Measurements from ENCODE around the gene MED13L.

The MED13L gene

GRCh38 chr12:116152268-116152667 is 125.2 kb downstream of the MED13L start:
- Histone ChIP-seq H3K27ac (ENCODE audit: poor library complexity, severe bottlenecking) (no peak overlapping the region), H3K27me3 (ENCODE audit: insufficient read depth, poor library complexity, severe bottlenecking) (no peaks in the 10 kb centered on the region), H3K9me3 (ENCODE audit: severe bottlenecking) (no peaks in the 10 kb centered on the region), H3K4me1 (ENCODE audit: insufficient read depth, poor library complexity, severe bottlenecking) (no peaks in the 10 kb centered on the region), H3K4me3 (ENCODE audit: severe bottlenecking) (no peak overlapping the region), H3K36me3 (ENCODE audit: low read depth) (no peaks in the 10 kb centered on the region)
- TF ChIP-seq CTCF (IDR thresholded peaks at IDR 0.05; ENCODE audit: poor library complexity, severe bottlenecking) = no peak
- no peak for DNase-seq (ENCODE audit: low spot score)
- no peak; the same call in 2 of the 3 replicates for ATAC-seq (ENCODE audit: low read depth)

GRCh38 chr12:116150452-116150851 is 127.0 kb downstream of the MED13L start:
- Histone ChIP-seq H3K27ac (ENCODE audit: poor library complexity, severe bottlenecking) (no peak overlapping the region), H3K36me3 (ENCODE audit: low read depth) (no peaks in the 10 kb centered on the region), H3K4me1 (ENCODE audit: insufficient read depth, poor library complexity, severe bottlenecking) (no peaks in the 10 kb centered on the region), H3K9me3 (ENCODE audit: severe bottlenecking) (no peaks in the 10 kb centered on the region), H3K27me3 (ENCODE audit: insufficient read depth, poor library complexity, severe bottlenecking) (no peaks in the 10 kb centered on the region), H3K4me3 (ENCODE audit: severe bottlenecking) (no peak overlapping the region)
- no peak for TF ChIP-seq CTCF (IDR thresholded peaks at IDR 0.05; ENCODE audit: poor library complexity, severe bottlenecking)
- ATAC-seq (ENCODE audit: low read depth) (no peak), DNase-seq (ENCODE audit: low spot score) (no peak)

- TF ChIP-seq CTCF (IDR thresholded peaks at IDR 0.05; ENCODE audit: poor library complexity, severe bottlenecking) = no peak
- Histone ChIP-seq H3K4me3 (ENCODE audit: severe bottlenecking) (no peak overlapping the region), H3K9me3 (ENCODE audit: severe bottlenecking) (no peaks in the 10 kb centered on the region), H3K4me1 (ENCODE audit: insufficient read depth, poor library complexity, severe bottlenecking) (no peaks in the 10 kb centered on the region), H3K36me3 (ENCODE audit: low read depth) (no peaks in the 10 kb centered on the region), H3K27me3 (ENCODE audit: insufficient read depth, poor library complexity, severe bottlenecking) (no peaks in the 10 kb centered on the region), H3K27ac (ENCODE audit: poor library complexity, severe bottlenecking) (no peak overlapping the region)
- DNase-seq (ENCODE audit: low spot score) (no peak), ATAC-seq (ENCODE audit: low read depth) (no peak)
Observed at GRCh38 chr12:116150001-116150400, 127.5 kb downstream of the MED13L start.

GRCh38 chr12:116148844-116149243 is 128.6 kb downstream of the MED13L start:
- H3K36me3 ChIP-seq (ENCODE audit: low read depth) = no peaks in the 10 kb centered on the region
- H3K9me3 ChIP-seq (ENCODE audit: severe bottlenecking) = no peaks in the 10 kb centered on the region
- H3K4me1 ChIP-seq (ENCODE audit: insufficient read depth, poor library complexity, severe bottlenecking) = peaks cover 8% of the 10 kb centered on the region
- no peak for ATAC-seq (ENCODE audit: low read depth)
- no peaks in the 10 kb centered on the region for H3K27me3 ChIP-seq (ENCODE audit: insufficient read depth, poor library complexity, severe bottlenecking)
- no peak overlapping the region for H3K4me3 ChIP-seq (ENCODE audit: severe bottlenecking)
- DNase-seq (ENCODE audit: low spot score) = no peak
- no peak overlapping the region for H3K27ac ChIP-seq (ENCODE audit: poor library complexity, severe bottlenecking)
- no peak for TF ChIP-seq CTCF (IDR thresholded peaks at IDR 0.05; ENCODE audit: poor library complexity, severe bottlenecking)

- H3K27ac ChIP-seq (ENCODE audit: poor library complexity, severe bottlenecking) = no peak overlapping the region
- DNase-seq (ENCODE audit: low spot score) (no peak), ATAC-seq (ENCODE audit: low read depth) (no peak)
- TF ChIP-seq CTCF (IDR thresholded peaks at IDR 0.05; ENCODE audit: poor library complexity, severe bottlenecking) = no peak
- H3K9me3 ChIP-seq (ENCODE audit: severe bottlenecking) = no peaks in the 10 kb centered on the region
- no peak overlapping the region for H3K4me3 ChIP-seq (ENCODE audit: severe bottlenecking)
- H3K4me1 ChIP-seq (ENCODE audit: insufficient read depth, poor library complexity, severe bottlenecking) = peaks cover 24% of the 10 kb centered on the region
- no peaks in the 10 kb centered on the region for H3K27me3 ChIP-seq (ENCODE audit: insufficient read depth, poor library complexity, severe bottlenecking)
- no peaks in the 10 kb centered on the region for H3K36me3 ChIP-seq (ENCODE audit: low read depth)
Observed at GRCh38 chr12:116146386-116146785, 131.1 kb downstream of the MED13L start.
